ENCODE measurements around the gene MAP4K3. TPM values are rescaled to one million over a fixed set of nuclear protein-coding genes. Genes with fewer than 3 reads are reported as not detected.
A peak's percentile ranks its signal among the peaks of the same experiment; 100 is the strongest.

MAP4K3 gene
- total RNA-seq, 1 donor from 2014 or later, result 58.1 TPM

- no peak overlapping the region for H3K9ac ChIP-seq (ENCODE audit: low read length)
- peak overlapping the region; percentile 77 for H3K27ac Mint-ChIP-seq (ENCODE audit: unreplicated experiment)
- H3K4me1 Mint-ChIP-seq (ENCODE audit: low read depth, unreplicated experiment), result peaks cover 41% of the 10 kb centered on the region
Observed at GRCh38 chr2:39481611-39482010, 44.5 kb upstream of the MAP4K3 start.

GRCh38 chr2:39479696-39480095 is 42.6 kb upstream of the MAP4K3 start:
- peaks cover 31% of the 10 kb centered on the region for H3K4me1 Mint-ChIP-seq (ENCODE audit: low read depth, unreplicated experiment)

More at GRCh38 chr2:39481611-39482010, 44.5 kb upstream of the MAP4K3 start:
- Histone ChIP-seq H3K79me2 (ENCODE audit: insufficient read depth, low read length) (no peaks in the 10 kb centered on the region), H3K4me1 (ENCODE audit: insufficient read depth, low read length) (peaks cover 7% of the 10 kb centered on the region), H3K27me3 (ENCODE audit: insufficient read depth, low read length) (no peaks in the 10 kb centered on the region), H4K20me1 (ENCODE audit: insufficient read depth, low read length) (no peaks in the 10 kb centered on the region), H2AFZ (ENCODE audit: low read depth, low read length) (no peak overlapping the region), H3K4me2 (ENCODE audit: low read length) (peak overlapping the region; percentile 34), H3K27ac (ENCODE audit: low read depth, low read length) (peak overlapping the region; percentile 59), H3K4me3 (ENCODE audit: insufficient read depth, low read depth, low read length) (no peak overlapping the region), H3K36me3 (ENCODE audit: insufficient read depth, low read length) (no peaks in the 10 kb centered on the region), H3K9me3 (ENCODE audit: insufficient read depth, low read depth, low read length) (no peaks in the 10 kb centered on the region)
- FAIRE-seq (peak; percentile 78), DNase-seq (ENCODE audit: low read depth) (peak; percentile 65)
- TF ChIP-seq CTCF (IDR thresholded peaks at IDR 0.05; ENCODE audit: insufficient read depth, low read depth, low read length) (no peak), EZH2 (IDR thresholded peaks at IDR 0.05; ENCODE audit: insufficient read depth, low read length) (no peak)
- Mint-ChIP-seq H3K9me3 (ENCODE audit: unreplicated experiment) (peaks cover 13% of the 10 kb centered on the region), H3K36me3 (ENCODE audit: low read depth, unreplicated experiment) (peaks cover 15% of the 10 kb centered on the region), H3K27me3 (ENCODE audit: low read depth, unreplicated experiment) (no peaks in the 10 kb centered on the region), H3K4me3 (ENCODE audit: unreplicated experiment) (no peak overlapping the region)

More at GRCh38 chr2:39479696-39480095, 42.6 kb upstream of the MAP4K3 start:
- peaks cover 18% of the 10 kb centered on the region for H3K36me3 Mint-ChIP-seq (ENCODE audit: low read depth, unreplicated experiment)
- no peaks in the 10 kb centered on the region for H3K27me3 Mint-ChIP-seq (ENCODE audit: low read depth, unreplicated experiment)
- Histone ChIP-seq H3K4me3 (ENCODE audit: insufficient read depth, low read depth, low read length) (no peak overlapping the region), H3K9me3 (ENCODE audit: insufficient read depth, low read depth, low read length) (no peaks in the 10 kb centered on the region), H3K4me2 (ENCODE audit: low read length) (no peak overlapping the region), H3K36me3 (ENCODE audit: insufficient read depth, low read length) (no peaks in the 10 kb centered on the region), H3K9ac (ENCODE audit: low read length) (no peak overlapping the region), H4K20me1 (ENCODE audit: insufficient read depth, low read length) (no peaks in the 10 kb centered on the region), H3K79me2 (ENCODE audit: insufficient read depth, low read length) (no peaks in the 10 kb centered on the region), H3K4me1 (ENCODE audit: insufficient read depth, low read length) (peaks cover 7% of the 10 kb centered on the region), H3K27ac (ENCODE audit: low read depth, low read length) (no peak overlapping the region), H2AFZ (ENCODE audit: low read depth, low read length) (no peak overlapping the region), H3K27me3 (ENCODE audit: insufficient read depth, low read length) (no peaks in the 10 kb centered on the region)
- TF ChIP-seq CTCF (IDR thresholded peaks at IDR 0.05; ENCODE audit: insufficient read depth, low read depth, low read length) (no peak), EZH2 (IDR thresholded peaks at IDR 0.05; ENCODE audit: insufficient read depth, low read length) (no peak)
- DNase-seq (ENCODE audit: low read depth) (no peak), FAIRE-seq (no peak)
- H3K27ac Mint-ChIP-seq (ENCODE audit: unreplicated experiment), result no peak overlapping the region
- peaks cover 13% of the 10 kb centered on the region for H3K9me3 Mint-ChIP-seq (ENCODE audit: unreplicated experiment)
- no peak overlapping the region for H3K4me3 Mint-ChIP-seq (ENCODE audit: unreplicated experiment)

All from astrocyte (in vitro differentiated cells and primary cell).